AG04450 (cell line): ENCODE results near the gene NFIA. TPM values are rescaled to one million over a fixed set of nuclear protein-coding genes. Genes with fewer than 3 reads are reported as not detected.

ENCODE experiments used
- CTCF ChIA-PET: fragments of 300-600, 350-600 bp; formaldehyde crosslinking; extraction: SDS; loops from one replicate; lab custom pipeline; 2022; ENCODE audit warnings: antibody characterized with exemption, inconsistent platforms; lab: Charles Lee
- POLR2A ChIA-PET: fragments of 350-600 bp; formaldehyde crosslinking; extraction: SDS; loops from one replicate; lab custom pipeline; 2021; ENCODE audit warnings: antibody characterized with exemption, inconsistent platforms; lab: Yijun Ruan, JAX
- DNase-seq: peaks from one replicate; pipeline ENCODE4 v3.0.0-alpha.2; 2011; ENCODE audit warnings: low read depth, low spot score
- H3K27ac ChIP-seq: one replicate; pipeline ENCODE4 v1.5.1; 2012; ENCODE audit warnings: low read depth, low read length, control low read depth
- H3K27me3 ChIP-seq: one replicate; pipeline ENCODE4 v1.6.0; 2012; ENCODE audit warnings: low read length; ENCODE audit not compliant: control insufficient read depth, insufficient read depth
- H3K4me3 ChIP-seq: 2 replicates; pipeline ENCODE4 v1.5.1; 2011; ENCODE audit warnings: mild to moderate bottlenecking, low read depth, low read length, control low read depth
- H3K9me3 ChIP-seq: 2 replicates; pipeline ENCODE4 v1.5.1; 2012; ENCODE audit warnings: low read length; ENCODE audit not compliant: control insufficient read depth, insufficient read depth
- CTCF ChIP-seq: IDR thresholded peaks from 2 replicates; pipeline ENCODE4 v1.5.1; 2011; ENCODE audit warnings: low read depth, low read length, control low read depth, inconsistent platforms
- polyA plus RNA-seq: library from polyadenylated mRNA; depleted of rRNA; stranded (reverse); fragments of >200 nt; gene quantifications from 2 replicates; pipeline ENCODE4 v1.2.3, GENCODE V29; 2011

NFIA gene
- polyA plus RNA-seq, 1 experiment = 3.9 TPM

- Histone ChIP-seq H3K27ac (no peak overlapping the region), H3K9me3 (no peaks in the 10 kb centered on the region; the same call in 1 of the 2 replicates), H3K4me3 (no peak overlapping the region), H3K27me3 (no peaks in the 10 kb centered on the region)
- ChIA-PET CTCF (no interaction called here), POLR2A (no interaction called here)
- no peak for DNase-seq
- no peak for TF ChIP-seq CTCF
Measured at GRCh38 chr1:61389926-61390845, 307.8 kb downstream of the NFIA start.

DNA sequence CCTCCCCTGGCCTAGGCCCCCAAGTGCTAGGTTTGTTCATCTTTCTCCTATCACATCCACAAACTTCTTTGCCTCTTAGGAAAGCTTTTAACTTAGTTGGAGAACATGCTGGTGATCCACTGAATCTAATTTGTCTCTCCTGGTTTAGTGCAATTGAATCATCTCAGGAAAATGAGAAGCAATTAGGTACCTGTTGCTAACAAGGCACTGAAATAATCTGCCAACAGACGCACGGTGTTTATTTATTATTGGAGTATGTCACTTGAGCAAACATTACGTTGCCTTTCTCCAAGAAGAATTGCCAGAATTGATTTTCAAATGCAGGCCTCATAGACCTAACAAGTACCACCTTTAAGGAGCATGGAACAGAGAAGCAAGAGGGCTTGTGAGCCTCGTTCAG is 309.4 kb downstream of the NFIA start:
- ChIA-PET POLR2A (no interaction called here), CTCF (interaction anchor here (0.7 to 1.2 kb wide), 2 partner anchors 341 to 410 kb away, joined by 3 to 4 read pairs; no protein-coding TSS in a partner anchor)
- no peaks in the 10 kb centered on the region; the same call in 1 of the 2 replicates for H3K9me3 ChIP-seq
- no peak overlapping the region for H3K27ac ChIP-seq
- TF ChIP-seq CTCF = no peak
- no peaks in the 10 kb centered on the region for H3K27me3 ChIP-seq
- DNase-seq = no peak
- no peak overlapping the region for H3K4me3 ChIP-seq

DNA sequence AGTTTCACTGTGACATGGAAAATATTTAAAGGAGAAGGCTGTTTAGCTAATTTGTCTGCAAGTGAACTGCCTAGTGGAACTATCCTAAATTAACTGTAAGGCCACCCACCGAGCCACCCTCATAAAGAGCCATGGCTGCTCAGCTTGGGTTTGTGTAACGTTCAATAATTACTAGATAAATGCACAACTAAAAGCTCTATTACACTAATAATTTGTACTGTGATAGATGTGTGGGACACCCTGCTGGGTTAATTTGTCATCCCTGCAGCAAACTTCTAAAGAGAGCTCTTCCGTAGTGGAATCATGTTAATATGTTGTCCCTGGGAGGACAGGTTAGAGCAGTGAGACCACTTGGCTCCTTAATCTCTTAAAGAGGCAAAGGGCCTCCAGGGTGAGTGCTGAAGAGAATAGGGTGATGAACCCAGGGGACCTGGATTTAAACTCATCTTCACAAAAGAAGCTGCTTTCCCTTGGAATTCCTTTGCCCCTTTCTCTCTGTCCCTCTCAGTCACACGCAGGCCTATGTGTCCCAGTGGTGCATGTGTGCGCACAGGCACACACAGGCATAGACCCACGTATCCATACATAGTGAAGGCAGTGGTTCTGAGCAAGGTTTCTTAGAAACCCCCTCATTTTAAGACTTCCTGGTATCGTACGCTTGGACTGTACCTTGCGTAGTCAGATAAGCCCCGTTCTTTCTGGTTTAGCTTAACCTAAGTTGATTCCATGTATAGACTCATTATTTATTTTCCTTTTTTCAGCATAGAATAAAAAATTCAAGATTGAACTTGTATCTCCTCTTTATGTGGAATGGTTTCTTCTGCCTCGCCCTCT is 310.3 kb downstream of the NFIA start:
- Histone ChIP-seq H3K9me3 (no peaks in the 10 kb centered on the region; the same call in 1 of the 2 replicates), H3K27ac (no peak overlapping the region), H3K27me3 (no peaks in the 10 kb centered on the region), H3K4me3 (no peak overlapping the region)
- CTCF ChIA-PET = interaction anchor here (0.6 to 0.8 kb wide), 2 partner anchors 320 to 413 kb away, joined by 3 read pairs; no protein-coding TSS in a partner anchor
- TF ChIP-seq CTCF = no peak
- POLR2A ChIA-PET = no interaction called here
- no peak for DNase-seq

- ChIA-PET CTCF (no interaction called here), POLR2A (no interaction called here)
- Histone ChIP-seq H3K27me3 (no peaks in the 10 kb centered on the region), H3K27ac (no peak overlapping the region), H3K4me3 (no peak overlapping the region), H3K9me3 (no peaks in the 10 kb centered on the region; the same call in 1 of the 2 replicates)
- TF ChIP-seq CTCF = no peak
- no peak for DNase-seq
Measured at GRCh38 chr1:61393575-61393974, 311.2 kb downstream of the NFIA start.
